ENCODE results near the gene TMEM167B.
"Not testable (repeated sequence)": the region's sequence is repeated elsewhere in the genome, so short reads cannot be mapped to it uniquely, and the experiment has no call there.

The TMEM167B gene

GRCh38 chr1:109090196-109091077 is at the start of gene TMEM167B:
Gene TMEM167B, plus strand, starts transcription at chr1:109090764. Its CDS starts 109 bp downstream, at chr1:109090873.
- peak; percentile 82 to 83 for DNase-seq

- DNase-seq = peak in 1 of 2 donors; percentile 32
Measured at GRCh38 chr1:109040989-109041620, 49.5 kb upstream of the TMEM167B start.

- peak; percentile 92 to 95 for DNase-seq
Measured at GRCh38 chr1:109041621-109042468, 48.7 kb upstream of the TMEM167B start, which contains the start of gene WDR47. Gene WDR47, minus strand, starts transcription at chr1:109042102. Its CDS starts 18,590 bp downstream, at chr1:109023512.

- no peak for DNase-seq
Measured at GRCh38 chr1:109045595-109045994, 45.0 kb upstream of the TMEM167B start.

- no peak for DNase-seq
Measured at GRCh38 chr1:109046671-109047070, 43.9 kb upstream of the TMEM167B start.

GRCh38 chr1:109047339-109047738 is 43.2 kb upstream of the TMEM167B start:
- no peak for DNase-seq

GRCh38 chr1:109048335-109048734 is 42.2 kb upstream of the TMEM167B start:
- DNase-seq = no peak

GRCh38 chr1:109050228-109050995 is 40.2 kb upstream of the TMEM167B start:
- no peak for DNase-seq

GRCh38 chr1:109052145-109052544 is 38.4 kb upstream of the TMEM167B start:
- DNase-seq = not testable (repeated sequence)

GRCh38 chr1:109056064-109056463 is 34.5 kb upstream of the TMEM167B start:
- DNase-seq = no peak

GRCh38 chr1:109059026-109059425 is 31.5 kb upstream of the TMEM167B start:
- DNase-seq = no peak

GRCh38 chr1:109060707-109061106 is 29.9 kb upstream of the TMEM167B start:
- no peak for DNase-seq

GRCh38 chr1:109061183-109061582 is 29.4 kb upstream of the TMEM167B start:
- no peak for DNase-seq

GRCh38 chr1:109065137-109065536 is 25.4 kb upstream of the TMEM167B start:
- no peak for DNase-seq

GRCh38 chr1:109067883-109068282 is 22.7 kb upstream of the TMEM167B start:
- DNase-seq = no peak

- DNase-seq = no peak
Measured at GRCh38 chr1:109069294-109069693, 21.3 kb upstream of the TMEM167B start.

- DNase-seq = peak; percentile 76 to 82
Measured at GRCh38 chr1:109075531-109076490, 14.8 kb upstream of the TMEM167B start, which contains the start of gene TAF13. Gene TAF13, minus strand, starts transcription at chr1:109076003. Its CDS starts 56 bp downstream, at chr1:109075947.

GRCh38 chr1:109078317-109078716 is 12.2 kb upstream of the TMEM167B start:
- DNase-seq = no peak

- DNase-seq = no peak
Measured at GRCh38 chr1:109079240-109079622, 11.3 kb upstream of the TMEM167B start.

GRCh38 chr1:109080441-109081082 is 10.0 kb upstream of the TMEM167B start:
- DNase-seq = no peak
